CD4-positive, alpha-beta T cell treated with Interleukin-15 for 4 hours (primary cell): Measurements from ENCODE around the gene KLHL11.
A peak's percentile ranks its signal among the peaks of the same experiment; 100 is the strongest.
"Not testable (repeated sequence)": the region's sequence is repeated elsewhere in the genome, so short reads cannot be mapped to it uniquely, and the experiment has no call there.

Experiments used
- DNase-seq: peaks from one replicate; pipeline ENCODE4 v3.0.0-alpha.2; 2020; ENCODE audit warnings: low spot score

KLHL11 gene

GRCh38 chr17:41836550-41837196 lies 28.6 kb downstream of the KLHL11 start:
- DNase-seq, result no peak

GRCh38 chr17:41835800-41836549 lies 29.2 kb downstream of the KLHL11 start, which contains the start of gene NT5C3B:
TSS of gene NT5C3B (minus strand) at chr17:41836232. CDS start at chr17:41836193, 39 bp downstream.
- peak; percentile 39 for DNase-seq

GRCh38 chr17:41835214-41835799 lies 29.9 kb downstream of the KLHL11 start:
- no peak for DNase-seq

- not testable (repeated sequence) for DNase-seq
These were observed 35.3 kb downstream of the KLHL11 start for GRCh38 chr17:41829961-41830360.

- no peak for DNase-seq
These were observed 39.9 kb downstream of the KLHL11 start for GRCh38 chr17:41825175-41825845.

- no peak for DNase-seq
These were observed 41.1 kb downstream of the KLHL11 start for GRCh38 chr17:41824086-41824485.

- no peak for DNase-seq
These were observed 41.6 kb downstream of the KLHL11 start for GRCh38 chr17:41823580-41823979.

GRCh38 chr17:41823141-41823524 lies 42.1 kb downstream of the KLHL11 start:
- no peak for DNase-seq

GRCh38 chr17:41822216-41823140 lies 42.7 kb downstream of the KLHL11 start:
- no peak for DNase-seq

GRCh38 chr17:41821776-41822175 lies 43.4 kb downstream of the KLHL11 start:
- no peak for DNase-seq

GRCh38 chr17:41818024-41818423 lies 47.2 kb downstream of the KLHL11 start:
- DNase-seq, result no peak

- no peak for DNase-seq
These were observed 48.4 kb downstream of the KLHL11 start for GRCh38 chr17:41816637-41817320.

- DNase-seq, result no peak
These were observed 51.0 kb downstream of the KLHL11 start for GRCh38 chr17:41814195-41814594.

GRCh38 chr17:41813699-41814124 lies 51.5 kb downstream of the KLHL11 start:
- DNase-seq, result no peak

- no peak for DNase-seq
These were observed 52.0 kb downstream of the KLHL11 start for GRCh38 chr17:41813152-41813680.

GRCh38 chr17:41812381-41813151 lies 52.7 kb downstream of the KLHL11 start, which contains the start of gene FKBP10:
TSS of gene FKBP10 (plus strand) at chr17:41813004. CDS start at chr17:41813035, 31 bp downstream.
- peak; percentile 23 for DNase-seq

- DNase-seq, result peak; percentile 70
These were observed 53.5 kb downstream of the KLHL11 start, which contains the start of gene P3H4 for GRCh38 chr17:41811549-41812380. TSS of gene P3H4 (minus strand) at chr17:41811949. CDS start at chr17:41811915, 34 bp downstream.
